Transverse colon (tissue), 4 donors: ENCODE data around the gene MIDN. TPM values are rescaled to one million over a fixed set of nuclear protein-coding genes. Genes with fewer than 3 reads are reported as not detected.

Experiments
- DNase-seq: peaks from one replicate; pipeline ENCODE4 v3.0.0-alpha.2; 2019
- H3K27ac ChIP-seq, 4 donors: fragments of 200-600 bp; sonication (generic); 2 replicates each; pipeline ENCODE4 v1.5.1; 2016 to 2018; ENCODE audit warnings: inconsistent platforms in 4 of 4
- H3K27me3 ChIP-seq: fragments of 200-600 bp; sonication (generic); 2 replicates; pipeline ENCODE4 v1.5.1; 2017; ENCODE audit warnings: inconsistent platforms
- H3K36me3 ChIP-seq, 4 donors: fragments of 200-600 bp; sonication (generic); 2 replicates each; pipeline ENCODE4 v1.5.1; 2017 to 2019; ENCODE audit warnings: inconsistent platforms in 4 of 4
- H3K4me1 ChIP-seq, 4 donors: fragments of 200-600 bp; sonication (generic); 2 replicates each; pipeline ENCODE4 v1.5.1; 2017 to 2020; ENCODE audit warnings: inconsistent platforms in 4 of 4
- H3K4me3 ChIP-seq, 4 donors: fragments of 200-600 bp; sonication (generic); 1 replicate in 1 of 4; 2 replicates in 3 of 4; pipeline versions ENCODE4 v1.5.1 to v1.6.1; 2017 to 2019; ENCODE audit warnings: inconsistent platforms in 4 of 4
- H3K9me3 ChIP-seq, 2 donors: fragments of 200-600 bp; sonication (generic); 2 replicates each; pipeline ENCODE4 v1.5.1; 2017 to 2019; ENCODE audit warnings: inconsistent platforms in 2 of 2
- EP300 ChIP-seq: sonication (generic); formaldehyde crosslinking; IDR thresholded peaks from one replicate; pipeline ENCODE4 v1.6.1; 2017; ENCODE audit warnings: antibody characterized with exemption, low read depth
- POLR2A ChIP-seq: fragments of 450-650 bp; IDR thresholded peaks from one replicate; pipeline ENCODE4 v1.6.1; 2016; ENCODE audit warnings: antibody characterized with exemption, mild to moderate bottlenecking, moderate library complexity
- POLR2AphosphoS5 ChIP-seq, 3 donors: sonication (generic); formaldehyde crosslinking; IDR thresholded peaks; one replicate each; pipeline ENCODE4 v1.6.1; 2016; ENCODE audit warnings: antibody characterized with exemption in 3 of 3
- WGBS, 2 donors: methylation state at CpG; one replicate each; pipeline ENCODE4 v1.1.5; 2018; ENCODE audit warnings: low coverage in 1 of 2; 5-methylcytosine and 5-hydroxymethylcytosine counted together
- in situ Hi-C, 4 donors: fragments of 200-750 bp; cut with MboI; loops; one replicate each; pipeline versions ENCODE4 v1.15.0 to v1.15.1; 2017; ENCODE audit warnings: low sequenced_read_pairs in 3 of 4, low pct_ligation_motif_present in 1 of 4, low pct_unique_long_range_greater_than_20kb in 1 of 4
- intact Hi-C: fragments of 100-400 bp; cut with DNase I; formaldehyde crosslinking; loops from one replicate; pipeline ENCODE4 v1.15.1; 2023; ENCODE audit warnings: low total_unique reads
- total RNA-seq, 4 donors: library from RNA; depleted of rRNA; stranded (reverse); fragments of >200 nt; gene quantifications; one replicate each; pipeline ENCODE4 v1.1.0, GENCODE V29; 2016
- TF ChIP-seq, protein P1 (sequence below), 5 experiments: fragments of 200-600 bp in 3 of 5; fragments of 450-650 bp in 2 of 5; sonication (generic) in 3 of 5; IDR thresholded peaks; 1 replicate in 2 of 5; 2 replicates in 3 of 5; pipeline ENCODE4 v1.5.1; 2016 to 2017; ENCODE audit warnings: antibody characterized with exemption in 5 of 5, inconsistent platforms in 3 of 5, mild to moderate bottlenecking in 2 of 5, moderate library complexity in 1 of 5

Gene MIDN
- total RNA-seq, 4 donors from 2014 or later: 89.4 to 379 (median 116) TPM

DNA sequence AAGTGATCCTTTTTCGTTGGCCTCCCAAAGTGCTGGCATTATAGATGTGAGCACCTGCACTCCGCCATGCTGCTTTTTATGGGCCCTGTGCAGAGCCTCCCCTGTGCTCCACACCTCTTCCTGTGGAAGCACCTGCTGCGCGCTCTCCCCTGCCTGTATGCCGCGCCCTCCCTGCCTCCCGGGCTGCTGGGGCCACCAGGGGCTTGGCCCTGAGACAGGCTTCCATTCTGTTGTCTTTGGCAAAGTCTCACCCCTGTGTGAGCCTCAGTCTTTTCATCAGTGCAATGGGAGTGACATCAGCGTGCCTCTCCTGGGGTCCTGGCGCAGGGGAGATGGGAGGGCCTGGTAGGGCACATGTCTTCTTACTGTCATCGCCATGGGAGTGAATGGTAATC, 28.2 kb downstream of the MIDN start:
- peak overlapping the region in 3 of 4 donors; percentile 58 to 67 (median 59) for H3K4me3 ChIP-seq
- WGBS, 2 donors: 57% methylated on average over 5 of the region's 10 CpGs; no CpG with 5 or more reads in 1 of the 2 donors
- intact Hi-C loops (no loop called here), in situ Hi-C loops (loop anchor here in 2 of 4 donors (25.0 kb wide), 1 partner anchor 111 kb away; the partner anchor contains the start of gene NDUFS7 (in 2 of the 2))
- peak in 1 of 3 donors; percentile 3 for TF ChIP-seq POLR2AphosphoS5 (IDR thresholded peaks at IDR 0.05)
- TF ChIP-seq, protein P1, sequence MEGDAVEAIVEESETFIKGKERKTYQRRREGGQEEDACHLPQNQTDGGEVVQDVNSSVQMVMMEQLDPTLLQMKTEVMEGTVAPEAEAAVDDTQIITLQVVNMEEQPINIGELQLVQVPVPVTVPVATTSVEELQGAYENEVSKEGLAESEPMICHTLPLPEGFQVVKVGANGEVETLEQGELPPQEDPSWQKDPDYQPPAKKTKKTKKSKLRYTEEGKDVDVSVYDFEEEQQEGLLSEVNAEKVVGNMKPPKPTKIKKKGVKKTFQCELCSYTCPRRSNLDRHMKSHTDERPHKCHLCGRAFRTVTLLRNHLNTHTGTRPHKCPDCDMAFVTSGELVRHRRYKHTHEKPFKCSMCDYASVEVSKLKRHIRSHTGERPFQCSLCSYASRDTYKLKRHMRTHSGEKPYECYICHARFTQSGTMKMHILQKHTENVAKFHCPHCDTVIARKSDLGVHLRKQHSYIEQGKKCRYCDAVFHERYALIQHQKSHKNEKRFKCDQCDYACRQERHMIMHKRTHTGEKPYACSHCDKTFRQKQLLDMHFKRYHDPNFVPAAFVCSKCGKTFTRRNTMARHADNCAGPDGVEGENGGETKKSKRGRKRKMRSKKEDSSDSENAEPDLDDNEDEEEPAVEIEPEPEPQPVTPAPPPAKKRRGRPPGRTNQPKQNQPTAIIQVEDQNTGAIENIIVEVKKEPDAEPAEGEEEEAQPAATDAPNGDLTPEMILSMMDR (IDR thresholded peaks at IDR 0.05): no peak
- DNase-seq: peak; percentile 71
- H3K4me1 ChIP-seq: peaks cover 41 to 56% (median 51%) of the 10 kb centered on the region in 4 donors
- no peaks in the 10 kb centered on the region for H3K27me3 ChIP-seq
- H3K36me3 ChIP-seq: peaks cover 0 to 28% (median 13%) of the 10 kb centered on the region in 4 donors
- H3K9me3 ChIP-seq: no peaks in the 10 kb centered on the region
- peak overlapping the region; percentile 98 to 100 (median 100) for H3K27ac ChIP-seq

GRCh38 chr19:1277061-1277460, 28.7 kb downstream of the MIDN start:
- in situ Hi-C loops (loop anchor here in 2 of 4 donors (25.0 kb wide), 1 partner anchor 110 kb away; the partner anchor contains the start of gene NDUFS7 (in 2 of the 2)), intact Hi-C loops (no loop called here)
- H3K27ac ChIP-seq: peak overlapping the region; percentile 98 to 100 (median 100)
- peaks cover 37 to 51% (median 46%) of the 10 kb centered on the region in 4 donors for H3K4me1 ChIP-seq
- no peaks in the 10 kb centered on the region for H3K9me3 ChIP-seq
- no peaks in the 10 kb centered on the region for H3K27me3 ChIP-seq
- peaks cover 0 to 24% (median 11%) of the 10 kb centered on the region in 4 donors for H3K36me3 ChIP-seq
- TF ChIP-seq POLR2A: no peak
- TF ChIP-seq, protein P1 (IDR thresholded peaks at IDR 0.05): no peak
- no peak for TF ChIP-seq EP300
- no peak for TF ChIP-seq POLR2AphosphoS5 (IDR thresholded peaks at IDR 0.05)
- no peak for DNase-seq
- WGBS, 2 donors: 67 to 86% methylated on average over 1 to 15 of the region's 15 CpGs
- no peak overlapping the region for H3K4me3 ChIP-seq

DNA sequence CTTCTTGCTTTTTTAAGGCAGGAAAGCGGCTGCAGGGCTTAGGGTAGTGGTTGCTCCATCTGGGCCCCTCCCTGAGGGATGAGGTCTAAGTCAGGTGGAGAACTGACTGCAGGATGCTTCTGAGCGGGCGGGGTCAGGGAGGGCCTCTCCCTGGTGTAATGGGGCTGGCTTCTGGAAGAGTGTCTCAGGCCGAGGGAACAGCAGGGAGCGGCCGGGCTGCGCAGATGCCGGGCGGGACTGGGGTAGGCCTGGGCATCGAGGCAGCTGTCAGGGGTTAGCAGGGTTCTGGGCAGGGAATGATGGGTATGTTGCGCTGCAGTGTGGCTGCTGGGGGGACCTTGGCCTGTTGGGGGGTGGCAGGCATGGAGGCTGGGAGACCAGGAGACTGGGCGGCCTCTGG, 29.7 kb downstream of the MIDN start:
- Histone ChIP-seq H3K36me3 (peaks cover 0 to 15% (median 7%) of the 10 kb centered on the region in 4 donors), H3K4me3 (no peak overlapping the region), H3K27me3 (peaks cover 3% of the 10 kb centered on the region), H3K4me1 (peaks cover 30 to 46% (median 40%) of the 10 kb centered on the region in 4 donors), H3K9me3 (no peaks in the 10 kb centered on the region), H3K27ac (peak overlapping the region in 1 of 4 donors; percentile 100)
- DNase-seq: no peak
- in situ Hi-C loops (loop anchor here in 2 of 4 donors (25.0 kb wide), 1 partner anchor 109 kb away; the partner anchor contains the start of gene NDUFS7 (in 2 of the 2)), intact Hi-C loops (no loop called here)
- 88% methylated on average over 12 of the region's 12 CpGs; no CpG with 5 or more reads in 1 of the 2 donors for WGBS, 2 donors
- TF ChIP-seq POLR2A: no peak
- TF ChIP-seq, protein P1 (IDR thresholded peaks at IDR 0.05): no peak
- TF ChIP-seq POLR2AphosphoS5 (IDR thresholded peaks at IDR 0.05): no peak
- TF ChIP-seq EP300: no peak

GRCh38 chr19:1278713-1279660, 30.6 kb downstream of the MIDN start:
- no peaks in the 10 kb centered on the region for H3K9me3 ChIP-seq
- TF ChIP-seq, protein P1 (IDR thresholded peaks at IDR 0.05): no peak
- TF ChIP-seq POLR2A (no peak), EP300 (no peak), POLR2AphosphoS5 (IDR thresholded peaks at IDR 0.05) (no peak)
- 84% methylated on average over 25 of the region's 25 CpGs; no CpG with 5 or more reads in 1 of the 2 donors for WGBS, 2 donors
- in situ Hi-C loops (loop anchor here in 2 of 4 donors (25.0 kb wide), 1 partner anchor 108 kb away; the partner anchor contains the start of gene NDUFS7 (in 2 of the 2)), intact Hi-C loops (no loop called here)
- no peak for DNase-seq
- H3K27me3 ChIP-seq: peaks cover 12% of the 10 kb centered on the region
- H3K27ac ChIP-seq: no peak overlapping the region
- no peak overlapping the region for H3K4me3 ChIP-seq
- H3K36me3 ChIP-seq: peaks cover 0 to 10% (median 4%) of the 10 kb centered on the region in 4 donors
- peaks cover 23 to 46% (median 42%) of the 10 kb centered on the region in 4 donors for H3K4me1 ChIP-seq
